Embryonic facial prominence (tissue), 1 donor: ENCODE results near the gene ERICH4.

ENCODE experiments used
- DNase-seq: peaks from one replicate; pipeline ENCODE4 v3.0.0-alpha.2; 2016; ENCODE audit errors: extremely low spot score

The ERICH4 gene

GRCh38 chr19:41414461-41414860 lies 28.5 kb upstream of the ERICH4 start:
- DNase-seq, result no peak

GRCh38 chr19:41415154-41415571 lies 27.8 kb upstream of the ERICH4 start:
- no peak for DNase-seq

GRCh38 chr19:41416194-41416674 lies 26.7 kb upstream of the ERICH4 start:
- DNase-seq, result no peak

GRCh38 chr19:41420101-41420880 lies 22.7 kb upstream of the ERICH4 start:
- no peak for DNase-seq

- no peak for DNase-seq
These were observed 21.6 kb upstream of the ERICH4 start for GRCh38 chr19:41421314-41421713.

- no peak for DNase-seq
These were observed 21.0 kb upstream of the ERICH4 start for GRCh38 chr19:41421973-41422372.

GRCh38 chr19:41422456-41422855 lies 20.5 kb upstream of the ERICH4 start:
- DNase-seq, result no peak

- no peak for DNase-seq
These were observed 20.0 kb upstream of the ERICH4 start for GRCh38 chr19:41422955-41423354.

GRCh38 chr19:41424335-41425173 lies 18.4 kb upstream of the ERICH4 start:
- DNase-seq, result no peak

GRCh38 chr19:41425174-41426115 lies 17.5 kb upstream of the ERICH4 start:
- no peak for DNase-seq

- no peak for DNase-seq
These were observed 16.7 kb upstream of the ERICH4 start for GRCh38 chr19:41426116-41426841.

GRCh38 chr19:41426952-41427646 lies 15.9 kb upstream of the ERICH4 start, which contains the start of gene B3GNT8:
TSS of gene B3GNT8 (minus strand) at chr19:41427374. CDS start at chr19:41426778, 596 bp downstream.
- no peak for DNase-seq

- DNase-seq, result peak; percentile 18
These were observed 15.1 kb upstream of the ERICH4 start for GRCh38 chr19:41427647-41428480.

GRCh38 chr19:41428481-41428859 lies 14.5 kb upstream of the ERICH4 start:
- no peak for DNase-seq

GRCh38 chr19:41430922-41431321 lies 12.0 kb upstream of the ERICH4 start:
- no peak for DNase-seq

GRCh38 chr19:41431426-41432386 lies 11.2 kb upstream of the ERICH4 start:
- DNase-seq, result no peak

GRCh38 chr19:41433171-41433570 lies 9.8 kb upstream of the ERICH4 start:
- no peak for DNase-seq

GRCh38 chr19:41434450-41434849 lies 8.5 kb upstream of the ERICH4 start:
- no peak for DNase-seq
